ENCODE data around the gene MYOD1.

MYOD1 gene

DNA sequence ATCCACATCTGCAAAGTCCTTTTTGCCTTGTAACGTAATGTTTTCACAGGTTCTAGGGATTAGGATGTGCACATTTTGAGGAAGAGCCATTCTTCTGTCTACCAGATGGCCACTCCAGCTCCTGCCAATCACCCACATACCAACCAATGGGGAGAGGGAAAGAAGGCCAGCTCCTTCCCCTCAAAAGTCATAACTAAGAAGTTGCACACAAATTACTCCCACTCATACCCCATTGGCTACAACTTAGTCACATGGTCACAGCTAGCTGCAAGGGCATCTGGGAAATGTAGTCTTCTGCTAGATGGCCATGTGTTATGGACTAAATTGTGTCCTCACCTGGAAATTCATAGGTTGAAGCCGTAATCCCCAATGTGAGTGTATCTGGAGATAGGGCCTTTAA, 15.4 kb upstream of the MYOD1 start:
- peak; percentile 34 for DNase-seq

DNA sequence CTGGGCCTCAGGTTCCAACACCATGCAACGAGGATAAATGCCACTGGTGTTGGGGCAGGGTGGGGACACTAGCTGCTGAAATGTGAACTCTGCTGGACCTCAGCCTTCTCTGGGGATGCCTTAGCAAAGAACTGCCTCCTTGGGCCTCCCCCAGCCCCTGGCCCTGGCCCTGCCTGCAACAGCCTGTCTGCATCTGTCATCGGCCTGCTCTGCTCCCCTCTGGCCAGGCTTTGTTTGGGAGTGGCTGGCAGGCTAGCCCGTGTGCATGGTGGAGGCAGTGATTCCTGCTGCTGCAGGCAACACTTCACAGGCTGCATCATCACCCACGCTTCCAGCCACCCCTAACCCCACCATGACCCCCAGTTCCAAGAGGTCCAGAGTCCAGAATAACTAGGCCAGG, 11.5 kb upstream of the MYOD1 start:
- DNase-seq = no peak

DNA sequence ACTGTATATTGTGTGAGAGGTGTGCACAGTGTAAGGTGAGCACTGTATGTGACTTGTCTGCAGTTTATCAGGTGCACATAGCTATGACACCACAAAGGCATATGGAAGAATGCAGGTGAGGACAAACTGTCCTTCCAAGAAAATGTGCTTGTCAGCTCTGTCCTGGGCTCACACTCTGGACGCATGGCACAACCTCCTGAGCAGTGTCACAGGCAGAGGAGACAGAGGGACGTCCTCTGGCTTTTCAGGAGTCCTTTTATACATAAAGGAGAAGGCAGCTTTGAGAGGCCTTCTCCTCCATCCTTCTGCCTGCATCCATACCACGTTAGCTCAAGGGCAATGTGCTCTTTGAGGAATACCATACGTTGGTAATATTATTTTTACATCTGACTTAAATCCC, 7.5 kb upstream of the MYOD1 start:
- no peak for DNase-seq

DNA sequence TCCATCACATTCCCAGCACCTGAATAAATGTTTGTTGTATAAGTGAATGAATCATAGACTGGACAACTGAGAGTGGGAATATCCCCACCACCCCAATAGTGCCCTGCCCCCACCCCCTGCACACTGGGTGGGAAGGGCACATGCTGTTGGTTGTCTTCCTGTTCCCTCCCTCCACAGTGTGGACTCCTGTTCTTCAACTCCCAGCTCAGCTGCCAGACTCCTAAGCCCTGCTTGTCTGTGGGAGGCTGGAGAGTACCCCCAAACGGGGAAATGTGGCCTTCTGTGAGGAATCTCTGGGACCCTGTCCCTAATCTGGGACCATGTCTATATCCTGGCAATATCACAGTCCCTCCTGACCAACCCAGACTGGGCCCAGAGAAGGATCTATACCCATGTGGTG, 5.5 kb upstream of the MYOD1 start:
- DNase-seq = no peak

DNA sequence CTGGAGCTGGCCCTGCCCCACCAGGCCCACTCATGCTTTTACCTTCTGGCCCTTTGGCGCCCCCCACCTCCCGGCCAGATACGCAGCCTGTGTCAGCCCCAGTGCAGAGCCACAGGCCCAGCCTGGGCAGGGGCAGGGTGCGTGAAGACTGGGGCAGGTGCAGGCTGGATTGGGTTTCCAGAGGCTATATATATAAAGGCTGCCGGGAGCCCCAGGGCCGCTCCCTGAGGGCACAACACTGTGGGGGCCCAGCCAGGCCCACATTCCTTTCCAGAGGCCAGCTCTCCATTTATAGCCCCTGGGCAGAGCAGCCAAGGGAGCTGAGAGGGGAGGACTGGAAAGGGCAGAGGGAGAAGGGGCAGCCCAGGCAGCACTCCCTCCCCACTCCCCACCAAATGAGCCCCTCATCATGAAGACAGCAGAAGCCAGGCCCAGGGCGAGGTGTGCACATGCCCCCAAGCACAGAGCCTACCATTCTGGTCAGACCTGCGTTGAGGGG, 5.0 kb upstream of the MYOD1 start:
- no peak for DNase-seq

DNA sequence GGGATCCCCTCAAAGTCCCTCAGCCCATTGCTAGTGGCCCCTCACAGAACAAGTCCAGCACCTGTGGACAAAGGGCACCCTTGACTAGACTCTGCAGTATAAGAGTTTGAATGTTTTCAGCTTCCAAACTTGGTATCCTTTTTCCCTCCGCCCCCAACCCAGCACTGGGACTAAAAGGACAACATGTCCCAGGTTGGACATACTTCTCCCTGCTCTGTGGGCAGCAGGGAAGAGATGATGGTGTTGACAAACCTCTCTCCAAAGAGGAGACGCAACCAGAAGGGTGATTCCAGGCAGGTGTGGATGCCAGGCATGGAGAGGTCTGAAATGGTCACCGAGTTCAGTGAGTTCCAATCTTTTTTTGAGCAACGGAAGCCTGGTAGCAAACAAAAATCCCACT, 4.5 kb upstream of the MYOD1 start:
- DNase-seq = no peak

DNA sequence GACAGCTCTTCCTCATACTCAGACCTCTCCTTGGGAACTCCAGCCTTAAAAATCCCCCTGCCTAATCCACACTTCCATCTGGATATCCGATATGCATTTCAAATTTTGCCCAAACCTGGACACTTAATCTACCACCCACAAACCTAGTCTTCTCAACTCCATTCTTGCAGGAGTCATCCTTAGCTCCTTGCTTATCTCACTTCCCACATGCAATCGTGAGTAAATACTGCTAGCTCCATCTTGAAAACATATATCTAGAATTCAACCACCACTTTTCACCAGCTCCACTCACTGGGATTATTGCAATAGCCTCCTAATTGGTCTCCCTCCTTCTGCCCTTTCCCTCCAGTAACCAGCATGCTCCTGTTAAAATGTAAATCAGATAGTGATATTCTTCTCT, 2.6 kb upstream of the MYOD1 start:
- DNase-seq = no peak

DNA sequence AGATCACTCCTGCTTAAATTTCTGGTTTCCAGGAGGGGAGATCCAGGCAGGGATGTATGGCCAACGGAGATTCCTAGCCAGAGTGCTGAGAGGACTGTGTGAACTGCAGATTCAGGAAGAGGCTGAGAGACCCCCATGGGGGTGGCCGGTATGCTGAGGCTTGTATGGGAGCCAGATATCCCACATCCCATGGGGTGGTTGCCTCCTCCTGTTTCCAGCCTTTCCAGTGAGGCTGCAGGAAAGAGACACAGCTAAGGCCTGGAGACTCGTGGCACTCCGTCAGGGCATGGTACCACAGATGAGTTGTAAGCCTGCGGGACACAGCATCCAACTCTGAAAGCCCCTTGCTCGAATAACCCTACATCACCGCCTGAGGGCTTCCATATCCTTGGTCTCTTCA, 1.4 kb upstream of the MYOD1 start:
- no peak for DNase-seq

DNA sequence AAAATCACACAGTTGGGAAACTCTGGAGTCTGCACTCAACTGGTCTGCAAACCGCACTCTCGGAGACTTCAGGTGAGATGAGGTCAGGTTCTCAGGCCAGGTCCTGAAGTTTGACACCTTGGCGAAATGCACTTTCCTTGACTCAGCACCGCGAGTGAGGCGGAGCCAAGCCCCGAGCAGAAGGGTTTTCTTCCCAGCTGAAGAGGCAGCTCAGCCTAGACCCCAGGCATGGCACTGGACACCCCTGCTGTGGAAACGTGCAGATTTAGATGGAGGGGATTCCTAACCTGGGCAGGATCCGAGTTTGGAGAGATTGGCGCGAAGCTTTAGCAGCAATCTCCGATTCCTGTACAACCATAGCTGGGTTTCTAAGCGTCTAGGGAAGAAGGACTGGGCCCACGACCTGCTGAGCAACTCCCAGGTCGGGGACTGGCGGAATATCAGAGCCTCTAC, 835 bp upstream of the MYOD1 start:
- DNase-seq = no peak

DNA sequence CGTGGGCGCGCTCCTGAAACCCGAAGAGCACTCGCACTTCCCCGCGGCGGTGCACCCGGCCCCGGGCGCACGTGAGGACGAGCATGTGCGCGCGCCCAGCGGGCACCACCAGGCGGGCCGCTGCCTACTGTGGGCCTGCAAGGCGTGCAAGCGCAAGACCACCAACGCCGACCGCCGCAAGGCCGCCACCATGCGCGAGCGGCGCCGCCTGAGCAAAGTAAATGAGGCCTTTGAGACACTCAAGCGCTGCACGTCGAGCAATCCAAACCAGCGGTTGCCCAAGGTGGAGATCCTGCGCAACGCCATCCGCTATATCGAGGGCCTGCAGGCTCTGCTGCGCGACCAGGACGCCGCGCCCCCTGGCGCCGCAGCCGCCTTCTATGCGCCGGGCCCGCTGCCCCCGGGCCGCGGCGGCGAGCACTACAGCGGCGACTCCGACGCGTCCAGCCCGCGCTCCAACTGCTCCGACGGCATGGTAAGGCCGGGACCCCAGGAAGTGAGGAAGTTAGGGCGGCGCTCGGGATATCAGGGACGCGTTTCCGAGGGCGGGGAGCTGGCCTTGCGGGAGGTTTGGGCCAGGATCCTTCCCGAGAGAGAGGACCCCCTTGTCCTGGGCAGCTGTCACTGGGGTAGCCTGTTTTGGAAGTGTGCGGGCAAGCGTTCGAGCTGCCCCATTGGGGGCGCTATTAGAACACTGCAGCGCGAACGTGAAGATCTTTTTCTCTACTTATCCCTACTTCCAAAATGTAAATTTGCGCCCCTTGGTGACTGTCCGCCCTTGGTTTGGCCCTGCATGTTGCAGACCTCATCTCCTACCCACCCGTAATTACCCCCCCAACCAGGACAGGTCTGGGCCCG, 796 bp downstream of the MYOD1 start:
- DNase-seq = peak; percentile 33

DNA sequence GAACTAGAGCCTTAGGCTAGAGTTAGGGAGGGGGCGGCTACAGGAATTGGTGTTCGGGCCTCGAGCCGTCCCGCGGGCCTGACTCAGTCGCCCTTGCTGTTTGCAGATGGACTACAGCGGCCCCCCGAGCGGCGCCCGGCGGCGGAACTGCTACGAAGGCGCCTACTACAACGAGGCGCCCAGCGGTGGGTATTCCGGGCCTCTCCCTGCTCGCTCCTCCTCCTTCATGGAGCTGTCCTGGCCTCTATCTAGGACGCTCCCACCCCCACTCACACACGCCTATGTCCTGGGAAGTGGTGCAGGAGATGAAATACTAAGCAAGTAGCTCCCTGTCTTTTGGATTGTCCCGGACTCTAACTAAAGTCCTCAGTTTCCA, 1.4 kb downstream of the MYOD1 start:
- peak; percentile 20 for DNase-seq

DNA sequence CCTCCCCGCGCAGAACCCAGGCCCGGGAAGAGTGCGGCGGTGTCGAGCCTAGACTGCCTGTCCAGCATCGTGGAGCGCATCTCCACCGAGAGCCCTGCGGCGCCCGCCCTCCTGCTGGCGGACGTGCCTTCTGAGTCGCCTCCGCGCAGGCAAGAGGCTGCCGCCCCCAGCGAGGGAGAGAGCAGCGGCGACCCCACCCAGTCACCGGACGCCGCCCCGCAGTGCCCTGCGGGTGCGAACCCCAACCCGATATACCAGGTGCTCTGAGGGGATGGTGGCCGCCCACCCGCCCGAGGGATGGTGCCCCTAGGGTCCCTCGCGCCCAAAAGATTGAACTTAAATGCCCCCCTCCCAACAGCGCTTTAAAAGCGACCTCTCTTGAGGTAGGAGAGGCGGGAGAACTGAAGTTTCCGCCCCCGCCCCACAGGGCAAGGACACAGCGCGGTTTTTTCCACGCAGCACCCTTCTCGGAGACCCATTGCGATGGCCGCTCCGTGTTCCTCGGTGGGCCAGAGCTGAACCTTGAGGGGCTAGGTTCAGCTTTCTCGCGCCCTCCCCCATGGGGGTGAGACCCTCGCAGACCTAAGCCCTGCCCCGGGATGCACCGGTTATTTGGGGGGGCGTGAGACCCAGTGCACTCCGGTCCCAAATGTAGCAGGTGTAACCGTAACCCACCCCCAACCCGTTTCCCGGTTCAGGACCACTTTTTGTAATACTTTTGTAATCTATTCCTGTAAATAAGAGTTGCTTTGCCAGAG, 2.0 kb downstream of the MYOD1 start:
- no peak for DNase-seq

DNA sequence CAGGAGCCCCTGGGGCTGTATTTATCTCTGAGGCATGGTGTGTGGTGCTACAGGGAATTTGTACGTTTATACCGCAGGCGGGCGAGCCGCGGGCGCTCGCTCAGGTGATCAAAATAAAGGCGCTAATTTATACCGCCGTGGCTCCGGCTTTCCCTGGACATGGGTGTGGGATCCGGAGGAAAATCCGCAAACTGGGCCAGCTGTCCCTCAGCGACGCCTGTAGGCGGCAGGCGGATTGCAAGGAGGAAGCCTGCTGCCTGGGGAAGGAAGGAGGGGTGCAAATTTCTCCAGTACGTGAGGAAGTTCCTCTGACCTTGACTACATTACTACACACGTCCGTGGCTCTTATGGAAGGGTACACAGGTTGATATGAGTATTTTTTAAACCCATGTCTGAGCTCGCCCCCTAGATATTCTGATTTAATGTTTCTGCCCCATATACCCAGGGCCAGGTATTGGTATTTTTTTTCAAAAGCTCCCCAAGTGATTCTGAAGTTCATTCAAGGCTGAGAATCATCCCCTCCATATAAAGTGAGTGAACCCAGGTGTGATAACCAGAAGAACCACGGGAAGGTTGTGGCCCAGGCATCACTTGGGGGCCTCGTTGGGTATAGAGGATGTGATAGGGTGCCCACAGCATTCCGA, 2.8 kb downstream of the MYOD1 start:
- peak; percentile 50 for DNase-seq

DNA sequence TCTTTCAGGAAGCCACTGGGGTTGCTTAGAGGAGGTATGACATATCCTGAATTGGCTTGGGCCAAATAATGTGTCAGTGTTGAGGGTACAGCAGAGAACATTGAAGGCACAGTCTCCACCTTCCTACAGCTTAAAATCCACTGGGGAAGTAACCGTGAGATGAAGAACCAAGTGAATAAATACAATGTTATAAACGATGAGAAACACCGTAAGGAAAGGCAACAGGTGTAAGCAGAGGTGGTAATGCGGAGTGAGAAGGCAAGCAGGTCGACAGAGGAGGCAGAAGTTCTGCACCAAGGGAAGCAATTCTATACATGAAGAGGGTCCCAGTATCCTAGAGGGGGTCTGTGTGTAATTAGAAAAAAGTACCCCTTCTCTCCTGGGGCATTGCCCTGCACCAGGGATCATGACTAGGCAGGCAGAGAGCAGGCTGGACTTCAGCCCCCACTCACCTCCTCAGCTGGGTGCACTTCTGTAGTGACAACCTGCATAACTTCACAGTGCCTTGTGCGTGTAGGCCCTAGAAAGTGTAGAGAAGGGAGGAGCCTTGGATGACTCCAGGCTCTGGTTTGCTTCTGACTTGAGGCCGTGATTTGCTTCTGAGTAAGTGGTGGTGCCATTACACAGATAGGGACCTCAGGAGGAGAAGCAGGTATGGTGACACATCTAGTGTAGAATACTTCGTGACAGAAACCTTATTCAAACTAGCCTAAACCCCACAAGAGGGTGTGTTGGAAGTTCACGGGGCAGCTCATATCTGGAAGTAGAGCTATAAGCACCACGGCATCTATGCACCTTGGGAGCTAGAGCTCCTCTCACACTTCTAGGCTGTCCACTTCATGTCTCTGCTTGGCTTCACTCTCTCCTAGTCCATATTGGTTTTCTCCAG, 4.9 kb downstream of the MYOD1 start:
- DNase-seq = no peak

DNA sequence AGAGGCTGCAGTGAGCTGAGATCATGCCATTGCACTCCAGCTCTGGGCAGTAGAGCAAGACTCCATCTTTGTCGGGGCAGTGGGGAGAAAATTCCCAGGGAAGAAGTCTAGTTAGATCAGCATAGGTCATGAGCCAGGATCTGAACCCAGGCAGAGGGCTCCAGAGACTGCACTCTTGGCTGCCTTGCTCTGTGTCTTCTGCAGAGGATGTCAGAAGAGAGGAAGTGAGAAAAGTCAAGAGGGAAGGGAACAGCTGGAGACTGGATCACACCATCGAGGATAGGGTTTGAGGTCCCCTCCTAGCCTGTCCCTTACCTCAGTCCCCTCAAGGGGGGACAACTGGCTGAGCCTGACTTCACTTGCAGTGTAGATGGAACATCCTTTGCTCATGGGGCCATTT, 5.8 kb downstream of the MYOD1 start:
- no peak for DNase-seq

DNA sequence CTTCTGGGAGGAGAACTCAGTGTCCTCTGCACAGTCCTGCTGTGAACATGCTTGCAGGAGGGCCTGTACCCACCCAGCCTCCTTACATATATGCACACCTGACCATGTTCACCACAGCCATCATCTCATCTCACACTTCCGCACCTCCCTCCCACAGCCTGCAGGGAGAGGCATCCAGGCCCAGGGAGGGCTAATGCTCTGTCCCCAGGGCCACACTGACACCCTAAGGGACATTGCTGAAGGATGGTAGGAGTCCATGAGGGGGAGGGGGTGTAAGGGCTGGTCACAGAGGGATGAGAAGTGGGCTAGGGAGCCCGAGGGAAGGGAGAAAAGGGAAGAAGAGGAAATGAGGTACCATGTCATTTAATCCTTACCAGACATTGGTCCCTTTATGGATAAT, 10.8 kb downstream of the MYOD1 start:
- no peak for DNase-seq

DNA sequence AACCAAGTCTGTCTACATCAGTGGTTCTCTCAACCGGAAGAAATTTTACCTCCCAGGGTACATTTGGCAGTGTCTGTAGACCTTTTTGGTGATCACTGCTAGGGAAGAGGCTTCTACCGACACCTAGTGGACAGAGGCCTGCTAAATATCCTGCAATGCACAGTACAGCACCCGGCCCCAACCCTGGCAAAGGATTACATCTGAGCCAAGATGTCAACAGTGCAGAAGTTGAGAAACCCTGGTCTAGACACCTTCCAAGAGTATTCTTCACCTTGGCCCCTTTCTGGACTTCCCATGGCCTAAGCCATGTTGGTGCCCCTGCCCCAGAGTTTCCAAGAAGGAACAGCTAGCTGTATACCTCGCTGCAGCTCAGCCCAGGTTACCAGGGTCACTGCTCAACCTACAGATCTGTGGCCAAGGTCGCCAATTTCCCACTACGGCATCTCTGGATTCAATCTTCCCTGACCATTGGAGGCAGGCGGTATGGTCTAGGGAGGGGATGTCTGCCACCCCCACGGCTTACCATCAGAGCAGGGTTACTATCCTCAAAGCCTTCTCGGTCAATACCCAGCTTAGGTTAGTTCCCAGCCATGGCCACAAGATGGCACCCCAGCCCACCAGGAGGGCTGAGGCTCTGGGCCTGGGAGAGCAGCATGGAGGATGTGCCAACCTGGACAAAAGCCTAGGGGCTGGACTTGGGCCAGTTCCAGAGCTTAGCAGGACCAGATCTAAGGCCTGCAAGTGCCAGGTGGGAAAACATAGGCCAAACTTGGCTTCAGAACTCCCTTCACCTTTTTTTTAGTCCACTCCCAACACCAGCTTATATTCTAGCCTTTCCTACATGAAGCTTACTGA, 11.5 kb downstream of the MYOD1 start:
- DNase-seq = peak; percentile 72

DNA sequence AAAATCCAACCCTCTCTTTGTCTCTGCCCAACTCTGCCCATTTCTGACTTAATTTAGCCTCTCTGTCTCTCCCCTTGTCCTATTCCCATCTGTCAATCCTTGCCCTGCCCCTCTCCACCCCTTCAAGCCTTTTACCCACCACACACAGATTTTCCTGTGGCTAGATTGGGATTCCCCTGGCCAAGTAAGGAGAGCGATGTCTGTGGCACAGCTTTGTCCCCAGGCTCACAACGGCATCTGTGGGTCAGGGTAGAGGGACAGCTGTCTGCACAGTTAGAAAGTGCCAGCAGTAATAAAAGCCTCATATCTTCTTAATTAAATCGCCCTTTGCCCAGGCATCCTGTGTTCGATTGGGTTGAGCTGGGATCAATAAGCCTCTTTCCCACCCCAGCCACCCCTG, 13.9 kb downstream of the MYOD1 start:
- no peak for DNase-seq

DNA sequence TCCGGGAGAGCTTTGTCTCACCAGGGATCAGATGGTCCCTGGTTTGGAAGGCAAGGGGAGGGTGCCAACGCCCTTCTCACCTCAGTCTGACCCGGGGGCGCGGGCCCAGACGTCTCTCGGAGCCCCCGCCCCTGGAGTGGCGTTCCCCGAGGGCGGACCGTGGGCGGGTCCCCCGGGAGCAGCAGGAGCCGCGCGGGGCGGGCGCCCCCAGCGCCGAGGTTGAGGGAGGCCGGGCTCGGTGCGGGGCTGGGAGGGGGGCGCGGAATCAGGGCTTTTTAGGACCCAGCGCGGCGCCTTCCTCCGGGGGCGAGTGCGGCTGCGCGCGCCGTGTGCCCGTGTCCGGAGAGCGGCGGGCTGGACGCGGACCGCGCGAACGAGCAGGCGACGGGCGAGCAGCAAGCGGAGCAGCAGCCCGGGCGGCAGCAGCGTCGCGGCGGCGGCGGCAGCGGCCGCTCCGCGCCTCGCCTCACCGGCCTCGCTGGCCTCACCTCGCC, 15.1 kb downstream of the MYOD1 start, which contains the start of gene KCNC1:
TSS of gene KCNC1 (plus strand) at position 364 of the 494 bp plus-strand sequence. CDS start 1,222 bp downstream, outside the sequence.
- DNase-seq = peak; percentile 34

DNA sequence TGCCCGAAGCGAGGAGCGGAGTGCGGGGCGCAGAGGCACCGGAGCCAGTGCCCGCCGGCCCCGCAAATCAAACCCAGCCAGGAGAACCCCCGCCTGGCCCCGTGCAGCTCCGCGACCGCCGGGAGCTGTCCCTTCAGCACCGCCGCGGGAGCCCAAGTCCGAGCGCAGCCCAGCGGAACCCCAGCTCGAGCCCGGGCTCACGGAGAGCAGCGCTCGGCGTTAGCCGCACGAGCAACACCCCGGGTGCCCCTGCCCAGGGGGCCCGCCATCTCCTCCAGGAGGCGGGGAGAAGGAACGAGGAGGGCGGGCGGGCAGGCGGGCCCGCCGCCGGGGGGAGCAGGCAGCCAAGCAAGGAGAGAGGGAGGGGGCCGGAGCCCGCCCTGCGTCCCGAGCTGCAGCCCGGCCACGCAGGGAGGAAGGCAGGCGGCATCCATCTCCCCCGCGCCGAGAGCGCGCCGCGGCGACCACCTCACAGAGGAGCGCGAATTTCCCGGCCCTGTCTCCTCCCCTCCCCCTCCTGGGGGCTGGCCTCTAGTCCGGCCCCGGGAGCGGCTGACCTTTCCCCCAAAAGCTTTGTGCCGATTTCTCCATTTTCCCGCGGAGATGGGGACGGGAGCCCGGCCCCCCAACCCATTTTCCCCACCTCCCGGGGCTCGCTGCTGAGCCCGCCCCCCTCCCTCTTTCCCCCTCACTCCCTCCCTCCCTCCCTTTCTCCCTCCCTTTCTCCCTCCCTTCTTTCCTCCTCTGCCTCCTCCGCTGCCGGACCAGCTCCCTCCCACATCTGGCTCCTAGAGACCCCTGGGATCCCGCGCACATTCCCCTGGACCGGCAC, 15.8 kb downstream of the MYOD1 start:
- DNase-seq = peak; percentile 68

Measured in EL (cell line).